Measurements from ENCODE around the gene ETDC.

- no peak for TF ChIP-seq CTCF (IDR thresholded peaks at IDR 0.05)
- TF ChIP-seq POLR2A (IDR thresholded peaks at IDR 0.05), result no peak
- no peak for TF ChIP-seq POLR2AphosphoS5 (IDR thresholded peaks at IDR 0.05)
Observed at GRCh38 chrX:135347381-135348016, 38.2 kb downstream of the ETDC start.
